VCaP (cell line): ENCODE results near the gene SPTBN4.

Source experiments
- H3K27ac ChIP-seq: fragments of 450-650 bp; 2 replicates; pipeline ENCODE4 v1.5.1; 2017
- CTCF ChIP-seq: fragments of 450-650 bp; conservative IDR thresholded peaks from 2 replicates; pipeline ENCODE4 v1.5.1; 2017; ENCODE audit warnings: mild to moderate bottlenecking, moderate library complexity

Gene SPTBN4

GRCh38 chr19:40598121-40598917 lies 131.5 kb downstream of the SPTBN4 start:
- TF ChIP-seq CTCF = peak; percentile 99
- H3K27ac ChIP-seq = no peak overlapping the region

- TF ChIP-seq CTCF = no peak; the same call in none of the 2 replicates
- no peak overlapping the region for H3K27ac ChIP-seq
Observed at GRCh38 chr19:40598918-40599307, 132.1 kb downstream of the SPTBN4 start.

- no peak for TF ChIP-seq CTCF
- no peak overlapping the region for H3K27ac ChIP-seq
Observed at GRCh38 chr19:40599331-40599901, 132.6 kb downstream of the SPTBN4 start.

- TF ChIP-seq CTCF = no peak
Observed at GRCh38 chr19:40599902-40600569, 133.2 kb downstream of the SPTBN4 start.

GRCh38 chr19:40600570-40601133 lies 133.9 kb downstream of the SPTBN4 start:
- peak overlapping the region; percentile 49; the same call in 1 of the 2 replicates for H3K27ac ChIP-seq
- no peak for TF ChIP-seq CTCF

More at GRCh38 chr19:40599902-40600569, 133.2 kb downstream of the SPTBN4 start:
- H3K27ac ChIP-seq = no peak overlapping the region

GRCh38 chr19:40601134-40601974 lies 134.6 kb downstream of the SPTBN4 start, which contains the start of gene LTBP4:
LTBP4 (plus strand) TSS chr19:40601369; CDS start chr19:40601388, 19 bp downstream.
- peak within 1 kb of the TSS; percentile 49; the same call in 1 of the 2 replicates for H3K27ac ChIP-seq
- TF ChIP-seq CTCF = peak; percentile 47
